HepG2 (cell line): ENCODE data around the gene FAM32A. TPM values are rescaled to one million over a fixed set of nuclear protein-coding genes. Genes with fewer than 3 reads are reported as not detected.

ENCODE experiments used
- DR1 ChIP-seq: sonication (generic); formaldehyde crosslinking; IDR thresholded peaks from 2 replicates; pipeline ENCODE4 v1.8.0; 2021; ENCODE audit warnings: mild to moderate bottlenecking, missing genetic modification reagents, inconsistent platforms
- ELF3 ChIP-seq: IDR thresholded peaks from 2 replicates; pipeline ENCODE4 v1.6.1; 2016; ENCODE audit warnings: missing genetic modification reagents, missing compliant biosample characterization
- FOXM1 ChIP-seq: sonication (generic); formaldehyde crosslinking; IDR thresholded peaks from 2 replicates; pipeline ENCODE4 v1.5.0; 2020; ENCODE audit warnings: missing genetic modification reagents
- HNRNPUL1 ChIP-seq: fragments of 200-400 bp; formaldehyde crosslinking; IDR thresholded peaks from 2 replicates; pipeline ENCODE4 v1.6.1; 2017; ENCODE audit warnings: low read depth, mild to moderate bottlenecking, low read length, moderate library complexity
- IKZF4 ChIP-seq: sonication (generic); formaldehyde crosslinking; IDR thresholded peaks from 2 replicates; pipeline ENCODE4 v1.5.1; 2020; ENCODE audit warnings: borderline replicate concordance, mild to moderate bottlenecking, low read depth, missing genetic modification reagents; ENCODE audit errors: not compliant biosample characterization
- JUND ChIP-seq: sonication (generic); formaldehyde crosslinking; IDR thresholded peaks from 2 replicates; pipeline ENCODE4 v1.8.0; 2022; ENCODE audit warnings: mild to moderate bottlenecking, missing genetic modification reagents
- KMT2B ChIP-seq: IDR thresholded peaks from 2 replicates; pipeline ENCODE4 v1.6.1; 2016; ENCODE audit warnings: missing genetic modification reagents, missing compliant biosample characterization
- NBN ChIP-seq: fragments of 450-650 bp; conservative IDR thresholded peaks from 2 replicates; pipeline ENCODE4 v1.6.1; 2017
- TEAD2 ChIP-seq: sonication (generic); formaldehyde crosslinking; IDR thresholded peaks from 2 replicates; pipeline ENCODE4 v1.9.0; 2021; ENCODE audit warnings: missing genetic modification reagents
- ZBTB26 ChIP-seq: IDR thresholded peaks from 2 replicates; pipeline ENCODE4 v1.6.1; 2016; ENCODE audit warnings: missing compliant biosample characterization, missing genetic modification reagents, borderline replicate concordance
- ZFP36L2 ChIP-seq: sonication (generic); formaldehyde crosslinking; IDR thresholded peaks from 2 replicates; pipeline ENCODE4 v1.4.0; 2020; ENCODE audit warnings: missing genetic modification reagents
- ZMYM3 ChIP-seq: sonication (generic); formaldehyde crosslinking; IDR thresholded peaks from 2 replicates; pipeline ENCODE4 v1.5.1; 2020; ENCODE audit warnings: mild to moderate bottlenecking, missing genetic modification reagents
- ZNF367 ChIP-seq: sonication (generic); formaldehyde crosslinking; IDR thresholded peaks from 2 replicates; pipeline ENCODE4 v1.4.0; 2020; ENCODE audit warnings: missing genetic modification reagents, borderline replicate concordance
- ZNF441 ChIP-seq: sonication (generic); formaldehyde crosslinking; IDR thresholded peaks from 2 replicates; pipeline ENCODE4 v1.7.0; 2021; ENCODE audit warnings: missing genetic modification reagents, borderline replicate concordance
- ZNF724P ChIP-seq: sonication (generic); formaldehyde crosslinking; IDR thresholded peaks from 2 replicates; pipeline ENCODE4 v1.8.0; 2022; ENCODE audit warnings: missing genetic modification reagents, borderline replicate concordance
- ZNF761 ChIP-seq: sonication (generic); formaldehyde crosslinking; conservative IDR thresholded peaks from 2 replicates; pipeline ENCODE4 v1.4.0; 2020; ENCODE audit warnings: mild to moderate bottlenecking, missing genetic modification reagents
- polyA plus RNA-seq, 8 experiments: library from polyadenylated mRNA; depleted of rRNA in 3 of 8; stranded (reverse) in 7 of 8; unstranded in 1 of 8; fragments of >200 nt; fragmentation: Illumina TruSeq in 4 of 8; extraction: Trizol in 4 of 8; gene quantifications; 2 replicates each; pipeline versions ENCODE4 v1.2.1 to v1.2.3, GENCODE V29; 2011 to 2016; ENCODE audit warnings: low read depth in 4 of 8, missing spikeins in 1 of 8, mixed read lengths in 1 of 8; ENCODE audit not compliant: insufficient read depth in 1 of 8
- total RNA-seq, 5 experiments: library from RNA; depleted of rRNA; stranded (reverse); fragments of >200 nt; fragmentation: Illumina TruSeq; extraction: Trizol; gene quantifications; 2 replicates each; pipeline ENCODE4 v1.2.3, GENCODE V29; 2016; ENCODE audit warnings: low read depth in 1 of 5
- TF ChIP-seq, protein P1 (sequence below): sonication (generic); formaldehyde crosslinking; IDR thresholded peaks from 2 replicates; pipeline ENCODE4 v1.4.0; 2020; ENCODE audit warnings: missing genetic modification reagents
- TF ChIP-seq, protein P2 (sequence below): sonication (generic); formaldehyde crosslinking; IDR thresholded peaks from 2 replicates; pipeline ENCODE4 v1.4.0; 2020; ENCODE audit warnings: missing genetic modification reagents, borderline replicate concordance
- TF ChIP-seq, protein P3 (sequence below): conservative IDR thresholded peaks from 2 replicates; pipeline ENCODE4 v1.6.1; 2018; ENCODE audit warnings: missing genetic modification reagents
- TF ChIP-seq, protein P4 (sequence below): sonication (generic); formaldehyde crosslinking; IDR thresholded peaks from 2 replicates; pipeline ENCODE4 v1.8.0; 2022; ENCODE audit warnings: missing genetic modification reagents, mild to moderate bottlenecking, inconsistent platforms, borderline replicate concordance

Gene FAM32A
- total and polyA plus RNA-seq, 2 of the 13 experiments (the other 11 are each of a cell fraction or from before 2014, with no cell fraction given) = 85.8 to 86.2 TPM

GRCh38 chr19:16197622-16198369 lies 12.6 kb downstream of the FAM32A start, which contains the start of gene AP1M1 (continued):
- TF ChIP-seq ZMYM3 (CRISPR knock-in tag) = peak; percentile 34; the same call in 1 of the 2 replicates
- peak; percentile 47; the same call in 1 of the 2 replicates for TF ChIP-seq ZBTB26
- TF ChIP-seq ZNF441 (CRISPR knock-in tag) = 0 out of 2 replicates have a peak, but pooled peaks have one; percentile 41
- TF ChIP-seq, protein P1, sequence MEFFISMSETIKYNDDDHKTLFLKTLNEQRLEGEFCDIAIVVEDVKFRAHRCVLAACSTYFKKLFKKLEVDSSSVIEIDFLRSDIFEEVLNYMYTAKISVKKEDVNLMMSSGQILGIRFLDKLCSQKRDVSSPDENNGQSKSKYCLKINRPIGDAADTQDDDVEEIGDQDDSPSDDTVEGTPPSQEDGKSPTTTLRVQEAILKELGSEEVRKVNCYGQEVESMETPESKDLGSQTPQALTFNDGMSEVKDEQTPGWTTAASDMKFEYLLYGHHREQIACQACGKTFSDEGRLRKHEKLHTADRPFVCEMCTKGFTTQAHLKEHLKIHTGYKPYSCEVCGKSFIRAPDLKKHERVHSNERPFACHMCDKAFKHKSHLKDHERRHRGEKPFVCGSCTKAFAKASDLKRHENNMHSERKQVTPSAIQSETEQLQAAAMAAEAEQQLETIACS (CRISPR knock-in tag) = no peak; the same call in 1 of the 2 replicates
- peak; percentile 70; the same call in 1 of the 2 replicates for TF ChIP-seq ZNF724P (CRISPR knock-in tag)
- TF ChIP-seq TEAD2 (CRISPR knock-in tag) = no peak
- TF ChIP-seq KMT2B (CRISPR knock-in tag) = peak; percentile 73; the same call in 1 of the 2 replicates
- peak; percentile 63 for TF ChIP-seq IKZF4 (CRISPR knock-in tag)
- TF ChIP-seq, protein P2, sequence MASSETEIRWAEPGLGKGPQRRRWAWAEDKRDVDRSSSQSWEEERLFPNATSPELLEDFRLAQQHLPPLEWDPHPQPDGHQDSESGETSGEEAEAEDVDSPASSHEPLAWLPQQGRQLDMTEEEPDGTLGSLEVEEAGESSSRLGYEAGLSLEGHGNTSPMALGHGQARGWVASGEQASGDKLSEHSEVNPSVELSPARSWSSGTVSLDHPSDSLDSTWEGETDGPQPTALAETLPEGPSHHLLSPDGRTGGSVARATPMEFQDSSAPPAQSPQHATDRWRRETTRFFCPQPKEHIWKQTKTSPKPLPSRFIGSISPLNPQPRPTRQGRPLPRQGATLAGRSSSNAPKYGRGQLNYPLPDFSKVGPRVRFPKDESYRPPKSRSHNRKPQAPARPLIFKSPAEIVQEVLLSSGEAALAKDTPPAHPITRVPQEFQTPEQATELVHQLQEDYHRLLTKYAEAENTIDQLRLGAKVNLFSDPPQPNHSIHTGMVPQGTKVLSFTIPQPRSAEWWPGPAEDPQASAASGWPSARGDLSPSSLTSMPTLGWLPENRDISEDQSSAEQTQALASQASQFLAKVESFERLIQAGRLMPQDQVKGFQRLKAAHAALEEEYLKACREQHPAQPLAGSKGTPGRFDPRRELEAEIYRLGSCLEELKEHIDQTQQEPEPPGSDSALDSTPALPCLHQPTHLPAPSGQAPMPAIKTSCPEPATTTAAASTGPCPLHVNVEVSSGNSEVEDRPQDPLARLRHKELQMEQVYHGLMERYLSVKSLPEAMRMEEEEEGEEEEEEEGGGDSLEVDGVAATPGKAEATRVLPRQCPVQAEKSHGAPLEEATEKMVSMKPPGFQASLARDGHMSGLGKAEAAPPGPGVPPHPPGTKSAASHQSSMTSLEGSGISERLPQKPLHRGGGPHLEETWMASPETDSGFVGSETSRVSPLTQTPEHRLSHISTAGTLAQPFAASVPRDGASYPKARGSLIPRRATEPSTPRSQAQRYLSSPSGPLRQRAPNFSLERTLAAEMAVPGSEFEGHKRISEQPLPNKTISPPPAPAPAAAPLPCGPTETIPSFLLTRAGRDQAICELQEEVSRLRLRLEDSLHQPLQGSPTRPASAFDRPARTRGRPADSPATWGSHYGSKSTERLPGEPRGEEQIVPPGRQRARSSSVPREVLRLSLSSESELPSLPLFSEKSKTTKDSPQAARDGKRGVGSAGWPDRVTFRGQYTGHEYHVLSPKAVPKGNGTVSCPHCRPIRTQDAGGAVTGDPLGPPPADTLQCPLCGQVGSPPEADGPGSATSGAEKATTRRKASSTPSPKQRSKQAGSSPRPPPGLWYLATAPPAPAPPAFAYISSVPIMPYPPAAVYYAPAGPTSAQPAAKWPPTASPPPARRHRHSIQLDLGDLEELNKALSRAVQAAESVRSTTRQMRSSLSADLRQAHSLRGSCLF = no peak
- TF ChIP-seq ZFP36L2 = no peak
- peak; percentile 83 for TF ChIP-seq ELF3 (CRISPR knock-in tag)
- TF ChIP-seq ZNF367 (CRISPR knock-in tag) = no peak
- TF ChIP-seq FOXM1 (CRISPR knock-in tag) = no peak
- TF ChIP-seq, protein P3, sequence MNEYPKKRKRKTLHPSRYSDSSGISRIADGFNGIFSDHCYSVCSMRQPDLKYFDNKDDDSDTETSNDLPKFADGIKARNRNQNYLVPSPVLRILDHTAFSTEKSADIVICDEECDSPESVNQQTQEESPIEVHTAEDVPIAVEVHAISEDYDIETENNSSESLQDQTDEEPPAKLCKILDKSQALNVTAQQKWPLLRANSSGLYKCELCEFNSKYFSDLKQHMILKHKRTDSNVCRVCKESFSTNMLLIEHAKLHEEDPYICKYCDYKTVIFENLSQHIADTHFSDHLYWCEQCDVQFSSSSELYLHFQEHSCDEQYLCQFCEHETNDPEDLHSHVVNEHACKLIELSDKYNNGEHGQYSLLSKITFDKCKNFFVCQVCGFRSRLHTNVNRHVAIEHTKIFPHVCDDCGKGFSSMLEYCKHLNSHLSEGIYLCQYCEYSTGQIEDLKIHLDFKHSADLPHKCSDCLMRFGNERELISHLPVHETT (CRISPR knock-in tag) = peak; percentile 60; the same call in 1 of the 2 replicates
- peak; percentile 67 for TF ChIP-seq DR1 (CRISPR knock-in tag)
- TF ChIP-seq, protein P4, sequence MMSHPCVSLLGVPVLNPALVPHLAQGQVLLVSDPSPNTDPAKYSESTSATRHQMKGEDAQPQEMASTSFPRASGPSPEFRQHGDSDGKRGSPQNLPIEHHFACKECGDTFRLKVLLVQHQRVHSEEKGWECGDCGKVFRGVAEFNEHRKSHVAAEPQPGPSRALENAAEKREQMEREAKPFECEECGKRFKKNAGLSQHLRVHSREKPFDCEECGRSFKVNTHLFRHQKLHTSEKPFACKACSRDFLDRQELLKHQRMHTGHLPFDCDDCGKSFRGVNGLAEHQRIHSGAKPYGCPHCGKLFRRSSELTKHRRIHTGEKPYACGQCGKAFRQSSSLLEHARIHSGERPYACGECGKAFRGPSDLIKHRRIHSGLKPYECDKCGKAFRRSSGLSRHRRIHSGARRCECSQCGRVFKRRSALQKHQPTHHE = no peak; the same call in 1 of the 2 replicates
- no peak for TF ChIP-seq HNRNPUL1
- no peak for TF ChIP-seq ZNF761 (CRISPR knock-in tag)
- no peak for TF ChIP-seq JUND
- TF ChIP-seq NBN = no peak
